SIG-M5 treated with dmso at 0.1 percent for 504 hours (cell line): Measurements from ENCODE around the gene ZDHHC14.
"Not testable (repeated sequence)": the region's sequence is repeated elsewhere in the genome, so short reads cannot be mapped to it uniquely, and the experiment has no call there.

Experiments
- DNase-seq: peaks from one replicate; lab custom pipeline; 2025; ENCODE audit not compliant: unreplicated experiment; lab: John Stamatoyannopoulos, UW

Gene ZDHHC14

DNA sequence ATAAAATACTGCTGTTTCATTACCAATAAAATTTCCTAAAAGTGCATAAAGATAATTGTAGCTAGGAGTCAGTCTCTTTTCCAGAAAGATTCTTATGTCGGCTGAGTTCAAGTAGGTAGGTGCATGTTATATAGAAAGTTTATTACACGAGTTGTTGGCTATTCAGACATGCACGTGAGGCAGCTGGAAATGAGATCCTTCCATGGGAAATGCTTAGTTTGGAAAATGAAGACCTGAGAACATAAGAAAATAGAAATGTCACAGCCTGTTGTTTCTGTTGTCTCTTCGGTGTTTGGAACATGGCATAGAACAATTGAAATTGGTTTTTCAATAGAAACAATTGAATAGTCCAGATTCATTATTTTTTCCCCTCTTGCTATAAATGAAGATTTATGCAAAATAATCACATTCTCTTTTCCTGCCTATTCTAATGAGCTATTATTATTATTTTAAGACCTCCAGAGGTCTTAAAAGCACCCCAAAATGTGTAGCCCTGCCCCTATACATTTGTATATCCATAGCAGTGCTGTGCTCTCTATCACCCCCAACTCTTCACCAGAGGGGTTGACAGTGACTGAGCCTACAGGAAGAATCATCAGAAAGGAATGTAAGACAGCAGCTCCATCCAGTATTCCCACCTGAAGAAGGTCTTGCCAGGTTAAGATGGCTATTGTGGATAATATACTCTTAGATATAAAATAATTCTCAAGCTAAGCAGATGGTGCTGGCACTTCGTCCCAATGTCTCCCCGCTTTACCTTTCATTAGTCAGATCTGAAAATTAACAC lies 82.2 kb downstream of the ZDHHC14 start:
- no peak for DNase-seq

DNA sequence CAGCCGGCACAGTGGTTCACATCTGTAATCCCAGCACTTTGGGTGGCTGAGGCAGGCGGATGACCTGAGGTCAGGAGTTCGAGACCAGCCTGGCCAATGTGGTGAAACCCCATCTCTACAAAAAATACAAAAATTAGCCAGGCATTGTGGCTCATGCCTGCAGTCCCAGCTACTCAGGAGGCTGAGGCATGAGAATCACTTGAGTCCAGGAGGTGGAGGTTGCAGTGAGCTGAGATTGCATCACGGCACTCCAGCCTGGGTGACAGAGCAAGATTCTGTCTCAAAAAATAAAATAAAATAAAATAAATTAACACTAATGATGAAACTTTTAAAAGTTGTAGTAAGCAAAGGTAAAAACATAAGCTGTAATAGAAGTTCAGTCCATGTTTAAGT lies 82.7 kb downstream of the ZDHHC14 start:
- not testable (repeated sequence) for DNase-seq

DNA sequence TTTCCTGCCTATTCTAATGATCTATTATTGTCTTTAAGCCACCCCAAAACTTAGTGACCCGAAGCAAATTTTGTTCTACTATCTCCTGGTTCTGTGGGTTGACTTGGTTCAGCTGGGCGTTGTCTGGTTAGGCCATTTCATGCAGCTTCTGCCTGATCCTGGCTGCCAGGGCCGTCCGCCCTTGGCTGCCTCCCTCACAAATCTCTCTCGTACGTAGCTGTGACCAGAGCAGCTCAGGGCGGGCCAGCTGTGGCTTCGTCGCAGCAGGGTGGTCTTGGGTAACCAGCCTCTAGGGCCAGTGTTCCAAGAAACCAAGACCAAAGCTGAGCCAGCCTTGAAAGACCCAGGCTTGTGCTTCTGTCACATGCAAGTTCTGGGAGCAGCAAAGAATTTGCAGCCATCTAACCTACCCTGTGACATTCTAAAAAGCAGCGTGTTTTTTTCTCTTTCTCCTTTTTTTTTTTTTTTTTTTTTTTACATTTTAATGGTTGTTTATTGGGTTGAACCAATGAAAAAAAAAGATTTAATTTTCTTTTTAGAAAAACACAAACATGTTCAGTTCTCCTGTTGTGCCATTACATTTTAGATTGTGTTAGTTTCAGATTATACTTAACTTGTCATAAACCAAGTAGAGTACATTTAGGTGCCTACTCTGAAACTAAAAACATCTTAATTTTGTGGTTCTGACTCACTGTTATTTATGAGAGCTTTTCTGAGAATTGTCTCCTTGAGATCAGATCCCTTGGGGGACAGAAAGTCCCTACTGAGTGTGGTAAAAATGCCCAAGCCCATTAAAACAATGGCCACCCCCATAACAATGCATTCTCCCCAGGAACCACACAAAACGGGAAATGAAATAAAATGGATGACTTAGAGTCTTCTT lies 83.9 kb downstream of the ZDHHC14 start:
- no peak for DNase-seq

DNA sequence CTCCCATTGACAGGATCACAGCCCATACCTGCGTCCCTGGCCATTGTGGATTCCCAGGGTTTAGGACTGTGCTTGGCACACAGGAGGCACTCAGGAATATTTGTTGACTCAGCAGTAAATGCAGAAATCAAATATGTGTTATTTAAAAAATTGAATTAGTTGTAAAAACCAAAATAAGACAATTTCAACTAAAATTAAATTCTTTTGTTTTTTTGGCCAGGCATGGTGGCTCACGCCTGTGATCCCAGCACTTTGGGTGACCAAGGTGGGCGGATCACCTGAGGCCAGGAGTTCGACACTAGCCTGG lies 85.3 kb downstream of the ZDHHC14 start:
- DNase-seq: no peak

DNA sequence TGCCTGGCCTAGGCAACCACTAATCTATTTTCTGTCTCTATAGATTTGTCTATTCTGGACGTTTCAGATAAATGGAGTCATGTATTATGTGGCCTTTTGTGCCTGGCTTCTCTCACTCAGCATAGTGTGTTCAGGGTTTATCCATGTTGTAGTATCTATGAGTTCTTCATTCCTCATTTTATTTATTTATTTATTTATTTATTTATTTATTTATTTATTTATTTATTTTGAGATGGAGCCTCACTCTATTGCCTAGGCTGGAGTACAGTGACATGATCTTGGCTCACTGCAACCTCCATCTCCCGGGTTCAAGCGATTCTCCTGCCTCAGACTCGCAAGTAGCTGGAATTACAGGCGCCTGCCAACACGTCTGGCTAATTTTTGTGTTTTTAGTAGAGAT lies 86.3 kb downstream of the ZDHHC14 start:
- not testable (repeated sequence) for DNase-seq

DNA sequence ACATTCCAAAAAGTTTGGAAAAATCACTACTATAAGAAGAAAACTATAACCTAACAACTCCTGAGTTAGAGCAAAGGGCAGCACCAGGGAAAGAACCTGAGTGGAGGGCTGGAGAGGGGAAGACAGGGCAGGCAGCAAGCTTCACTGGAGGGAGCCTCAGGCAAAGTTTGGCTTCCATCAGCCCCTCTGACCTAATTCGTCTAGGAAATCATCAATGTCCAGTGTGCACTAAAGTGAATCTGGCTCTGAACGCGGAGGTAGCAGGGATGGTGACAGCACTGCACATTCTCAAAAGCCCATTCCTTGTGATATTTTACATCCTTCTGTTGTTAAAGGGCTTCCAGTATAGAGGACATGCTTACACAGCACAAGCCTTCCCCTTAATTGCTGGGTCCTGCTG lies 87.1 kb downstream of the ZDHHC14 start:
- DNase-seq: no peak

DNA sequence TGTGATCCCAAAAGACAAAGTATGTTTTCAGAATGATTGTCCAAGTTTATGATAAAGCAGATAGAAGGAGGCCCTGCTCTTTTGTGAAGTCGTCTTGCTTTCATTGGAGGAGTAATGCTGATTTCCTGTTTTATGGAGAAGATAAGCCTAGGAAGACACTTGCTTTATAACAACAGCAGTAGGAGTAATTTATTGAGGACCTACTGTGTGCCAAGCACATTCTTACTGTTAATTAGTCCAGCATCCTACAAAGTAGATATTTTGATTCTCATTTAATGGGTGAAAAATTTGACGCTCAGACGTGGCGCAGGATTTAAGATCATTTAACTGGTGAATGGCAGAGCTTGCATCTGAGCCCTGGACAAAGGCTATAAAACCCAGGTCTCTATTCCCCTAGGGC lies 87.6 kb downstream of the ZDHHC14 start:
- no peak for DNase-seq

DNA sequence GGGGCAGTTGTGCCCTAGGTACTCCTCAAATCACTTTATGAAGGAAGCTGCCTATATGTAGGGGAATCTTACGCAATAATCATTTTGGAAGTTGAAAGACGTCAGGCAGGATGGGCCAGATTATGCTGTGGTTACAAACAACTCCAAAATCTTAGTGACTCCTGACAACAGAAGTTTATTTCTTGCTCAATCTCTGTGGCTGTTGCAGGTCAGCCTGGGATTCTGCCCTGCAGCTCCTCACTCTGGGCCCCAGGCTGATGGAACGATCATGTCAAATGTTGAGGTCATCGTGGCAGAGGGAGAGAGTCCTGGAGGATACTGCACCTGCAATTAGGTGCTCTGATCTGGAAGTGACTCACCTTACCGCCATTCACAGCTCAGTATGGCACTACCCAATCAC lies 88.4 kb downstream of the ZDHHC14 start:
- DNase-seq: no peak

DNA sequence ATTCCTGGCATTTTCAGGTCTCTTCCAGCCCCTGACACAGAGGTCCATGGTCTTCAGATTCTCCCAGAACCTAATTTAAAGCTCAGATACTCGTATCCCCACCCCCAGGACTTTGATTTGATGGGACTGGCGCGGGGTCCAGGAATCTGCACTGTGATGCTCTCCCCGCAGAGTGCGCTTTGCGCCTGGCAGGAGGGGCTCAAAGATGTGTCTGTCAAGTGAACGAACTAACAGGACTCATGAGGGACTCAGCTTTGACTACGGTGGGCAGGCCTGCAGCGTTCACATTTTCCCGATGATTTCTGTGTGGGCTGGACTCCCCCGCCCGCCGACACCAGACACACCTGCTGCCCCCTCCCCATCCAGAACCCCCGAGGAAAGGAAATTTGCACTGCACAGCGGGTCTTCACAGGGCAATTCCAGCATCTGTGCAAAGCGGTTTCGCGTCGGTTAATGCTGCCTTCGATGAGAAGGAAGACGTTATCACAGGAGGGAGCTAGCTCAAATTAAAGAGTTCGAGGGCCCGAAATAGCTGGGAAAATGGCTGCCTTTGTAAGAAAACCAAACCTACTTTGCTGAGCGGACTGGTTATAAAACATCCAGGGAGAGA lies 90.2 kb downstream of the ZDHHC14 start:
- no peak for DNase-seq

DNA sequence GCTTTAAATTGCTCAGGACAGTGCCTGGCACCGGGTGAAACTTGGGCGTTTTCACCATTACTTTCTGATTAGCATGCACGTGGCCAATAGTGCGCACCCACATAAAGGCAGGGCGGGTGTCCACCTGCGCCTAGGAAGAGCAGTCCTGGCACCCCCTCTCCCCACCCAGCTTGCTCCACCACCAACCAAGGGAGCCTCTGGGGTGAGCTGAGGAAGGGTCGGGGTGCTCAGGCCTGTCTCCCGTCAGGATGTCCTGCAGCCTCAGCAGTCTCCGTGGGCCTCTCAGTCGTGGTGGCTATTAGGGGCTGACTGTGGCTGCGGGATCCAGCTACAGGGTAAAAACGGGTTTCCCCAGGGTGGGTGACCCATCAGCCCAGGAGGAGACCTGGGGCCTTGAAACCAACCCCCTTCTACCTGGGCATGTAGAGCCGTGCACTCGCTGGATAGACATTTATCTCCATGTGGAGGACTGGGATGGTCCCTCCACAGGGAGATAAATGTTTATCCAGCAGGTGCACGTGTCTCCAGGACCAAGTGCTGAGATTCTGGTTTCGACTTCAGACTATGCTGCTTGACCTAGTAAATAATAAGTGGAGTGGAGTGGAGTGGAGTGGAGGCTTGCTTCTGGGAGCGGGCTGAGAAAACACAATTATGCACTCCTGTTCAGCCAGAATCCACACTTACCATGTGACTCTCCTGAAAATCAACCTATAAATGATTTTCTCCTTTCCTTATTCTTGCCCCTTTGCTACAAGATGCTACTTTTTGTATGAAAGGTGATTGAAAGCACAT lies 91.1 kb downstream of the ZDHHC14 start:
- DNase-seq: no peak

DNA sequence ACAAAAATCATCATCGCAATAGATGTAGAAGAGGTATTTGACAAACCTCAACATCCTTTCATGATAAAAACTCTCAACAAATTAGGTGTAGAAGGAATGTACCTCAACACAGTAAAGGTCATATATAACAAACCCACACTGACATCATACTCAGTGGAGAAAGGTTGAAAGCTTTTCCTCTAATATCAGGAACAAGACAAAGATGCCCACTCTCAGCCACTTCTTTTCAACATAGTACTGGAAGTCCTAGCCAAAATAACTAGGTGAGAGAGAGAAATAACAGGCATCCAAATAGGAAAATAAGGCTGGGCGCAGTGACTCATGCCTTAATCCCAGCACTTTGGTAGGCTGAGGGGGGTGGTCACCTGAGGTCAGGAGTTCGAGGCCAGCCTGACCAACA lies 95.8 kb downstream of the ZDHHC14 start:
- DNase-seq: no peak

DNA sequence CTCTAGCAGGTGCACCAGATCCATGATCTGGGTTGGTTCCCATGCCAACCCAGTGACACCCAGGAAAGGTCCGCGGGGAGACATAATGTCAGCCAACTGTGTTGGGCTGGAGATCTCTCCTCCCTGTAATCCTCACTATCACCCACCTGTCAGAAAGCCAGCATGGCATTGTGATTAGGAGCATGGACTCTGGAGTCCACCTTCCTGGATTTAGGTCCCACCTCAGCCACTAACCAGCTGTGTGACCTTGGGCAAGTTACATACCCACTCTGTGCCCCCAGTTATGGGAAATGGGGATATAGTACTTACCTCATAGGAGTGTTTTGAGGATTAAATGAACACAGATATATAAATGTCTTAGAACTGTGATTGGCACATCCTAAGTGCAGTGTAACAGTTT lies 97.9 kb downstream of the ZDHHC14 start:
- DNase-seq: no peak

DNA sequence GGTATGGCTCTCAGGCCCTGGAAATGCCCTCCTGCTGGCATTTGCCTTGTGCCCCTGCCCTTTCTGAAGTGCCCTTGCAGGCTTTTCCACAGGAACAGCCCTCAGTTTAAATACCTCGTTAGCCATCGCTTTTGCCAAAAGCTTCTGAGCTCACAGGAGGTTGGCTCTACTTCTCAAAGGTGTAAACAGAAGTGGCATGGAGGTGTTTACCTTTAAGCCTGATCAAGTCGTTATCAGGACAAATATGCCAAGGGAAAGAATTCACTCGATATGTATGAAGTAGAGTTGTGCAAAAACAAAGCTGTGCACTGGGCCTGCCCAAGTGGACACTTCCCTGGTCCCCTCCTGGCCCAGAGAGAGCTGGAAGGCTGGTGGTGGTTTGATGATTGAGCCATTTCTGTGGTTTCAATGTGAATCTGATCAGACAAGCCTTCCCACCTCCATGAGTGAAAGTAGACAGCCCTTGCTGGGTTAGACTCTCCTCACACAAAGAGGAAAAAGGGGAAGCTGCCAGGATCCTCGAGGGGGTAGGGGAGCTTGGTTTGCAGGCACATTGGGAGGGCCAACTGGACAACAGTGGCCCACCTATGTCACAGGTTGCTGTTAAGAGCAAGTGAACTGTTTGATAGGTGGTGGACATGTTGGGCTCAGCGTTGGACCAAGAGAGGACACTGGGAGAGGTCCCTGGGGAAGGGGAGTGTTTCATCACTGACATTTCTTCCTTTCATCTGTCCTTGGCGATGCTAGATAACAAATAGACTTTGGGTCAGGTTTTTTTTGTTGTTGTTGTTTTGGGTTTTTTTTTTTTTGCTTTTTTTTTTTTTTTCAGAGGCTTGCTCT lies 98.7 kb downstream of the ZDHHC14 start:
- DNase-seq: no peak

DNA sequence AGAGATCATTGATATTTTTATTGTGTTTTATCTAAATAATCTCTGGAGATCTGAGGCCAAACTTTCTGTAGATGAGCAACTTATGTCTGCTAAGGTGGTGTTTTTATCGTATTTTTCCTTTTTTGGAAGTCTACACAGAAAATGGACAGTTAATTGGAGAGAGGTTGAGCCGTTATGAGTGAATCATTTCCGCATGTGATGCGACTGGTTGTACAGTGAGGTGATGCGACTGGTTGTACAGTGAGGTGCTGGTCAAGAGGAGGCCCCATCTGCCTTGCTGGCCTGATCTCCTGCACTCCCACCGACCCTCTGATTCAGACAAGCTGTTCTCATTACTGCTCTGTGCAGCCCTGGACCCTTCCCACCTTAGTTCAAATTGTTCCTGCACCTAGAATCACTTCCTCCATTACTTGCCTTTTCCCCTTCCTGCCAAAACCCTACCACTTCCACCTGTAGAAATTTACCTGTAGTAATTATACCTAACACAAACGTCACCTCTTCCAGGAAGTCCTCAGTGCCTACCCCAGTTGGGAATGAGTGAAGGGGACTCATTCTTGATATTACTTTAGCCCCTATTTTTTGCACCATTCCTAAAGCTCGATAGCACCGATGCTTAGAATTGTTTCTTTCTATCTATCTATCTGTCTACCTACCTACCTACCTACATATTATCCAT lies 100.3 kb downstream of the ZDHHC14 start:
- no peak for DNase-seq

DNA sequence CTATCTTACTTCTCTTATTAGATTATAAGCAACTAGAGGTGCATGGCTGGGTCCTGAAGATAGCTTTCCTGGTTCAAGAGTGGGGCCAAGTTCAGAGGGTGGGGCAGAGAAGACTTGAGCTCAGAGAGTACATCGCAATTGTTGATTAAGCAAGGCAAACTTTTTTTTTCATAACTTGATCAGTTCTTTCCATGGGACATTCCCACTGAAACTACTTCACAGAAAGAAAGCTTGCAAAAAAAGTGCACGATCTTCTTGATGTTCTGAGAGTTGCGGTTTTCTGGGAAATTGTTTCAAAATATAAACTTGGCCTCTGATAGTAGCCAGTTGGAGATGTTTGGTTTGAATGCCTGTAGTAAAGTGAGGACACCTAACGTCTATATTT lies 100.9 kb downstream of the ZDHHC14 start:
- no peak for DNase-seq

DNA sequence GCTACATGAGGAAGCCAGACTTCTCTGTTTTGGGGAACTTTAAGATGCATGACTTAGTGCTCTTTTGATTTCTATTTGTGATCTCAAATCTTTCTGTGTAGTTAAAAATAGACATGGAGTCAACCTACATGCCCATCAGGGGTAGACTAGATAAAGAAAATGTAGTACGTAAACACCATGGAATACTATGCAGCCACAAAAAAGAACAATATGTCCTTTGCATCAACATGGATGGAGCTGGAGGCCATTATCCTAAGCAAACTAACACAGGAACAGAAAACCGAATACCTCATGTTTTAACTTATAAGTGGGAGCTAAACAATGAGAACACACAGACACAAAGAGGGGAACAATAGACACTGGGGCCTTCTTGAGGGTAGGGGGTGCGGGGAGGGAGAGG lies 102.8 kb downstream of the ZDHHC14 start:
- no peak for DNase-seq

DNA sequence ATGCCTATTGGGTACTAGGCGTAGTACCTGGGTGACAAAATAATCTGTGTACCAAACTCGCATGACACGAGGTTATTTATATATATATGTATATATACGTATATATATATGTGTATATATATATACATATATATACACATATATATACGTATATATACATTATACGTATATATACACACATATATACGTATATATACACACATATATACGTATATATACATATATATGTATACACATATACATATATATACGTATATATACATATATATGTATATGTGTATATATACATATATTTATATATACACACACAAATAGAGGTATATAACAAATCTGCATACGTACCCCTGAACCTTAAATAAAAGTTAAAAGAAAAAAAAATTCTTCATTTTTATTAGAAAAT lies 103.2 kb downstream of the ZDHHC14 start:
- no peak for DNase-seq

DNA sequence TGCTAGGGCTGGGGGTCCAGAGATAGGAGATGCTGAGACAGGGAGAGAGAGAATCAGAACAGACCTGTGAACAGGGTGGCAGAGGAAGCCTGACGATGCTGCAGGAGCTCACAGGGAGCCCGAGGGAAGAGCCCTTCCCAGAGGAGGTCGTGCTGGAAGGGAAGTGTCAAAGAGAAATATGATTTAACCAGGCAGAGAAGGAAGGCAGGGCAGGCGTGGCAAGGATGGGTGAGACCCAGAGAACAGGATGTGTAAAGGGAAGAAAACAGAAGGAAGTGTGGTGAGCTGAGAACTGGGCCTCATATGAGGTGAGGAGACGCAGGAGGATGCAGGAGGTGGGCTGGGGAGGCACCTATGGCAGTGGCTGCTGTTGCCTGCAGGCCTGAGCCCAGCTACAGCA lies 105.6 kb downstream of the ZDHHC14 start:
- no peak for DNase-seq

DNA sequence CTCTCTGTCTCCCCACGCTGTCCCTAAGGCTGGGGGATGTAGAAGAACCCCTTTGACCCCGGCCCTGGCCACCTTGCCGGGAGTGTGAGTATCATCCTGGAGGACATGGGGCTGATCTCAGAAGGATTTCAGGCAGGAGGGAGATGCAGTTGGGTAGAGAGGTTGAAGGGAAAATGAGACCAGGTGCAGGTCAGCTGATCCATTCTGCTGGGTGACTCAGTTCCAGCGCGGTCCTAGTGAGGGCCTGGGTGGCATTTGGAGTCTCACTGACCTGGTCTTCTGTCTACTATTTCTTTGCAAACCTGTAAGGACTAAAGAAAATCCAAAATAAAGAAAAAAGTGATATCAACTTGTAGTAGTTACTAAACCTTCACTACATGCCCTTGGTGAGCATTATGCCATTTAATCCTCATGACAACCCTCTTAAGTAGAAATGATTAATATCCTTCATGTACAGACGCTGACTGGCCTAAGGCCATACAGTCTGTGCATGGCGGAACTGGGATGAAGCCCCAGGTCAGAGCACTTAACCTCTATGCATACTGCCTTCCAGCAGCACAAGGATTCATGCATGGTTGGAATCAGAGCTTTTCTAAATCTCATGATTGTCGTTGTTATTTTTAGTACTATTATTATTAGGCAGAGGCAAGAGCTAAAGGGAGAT lies 106.3 kb downstream of the ZDHHC14 start:
- no peak for DNase-seq
